Inferior parietal cortex (tissue), 1 donor: ENCODE results near the gene MCUB.
"Not testable (repeated sequence)": the region's sequence is repeated elsewhere in the genome, so short reads cannot be mapped to it uniquely, and the experiment has no call there.

ENCODE experiments used
- DNase-seq: peaks from one replicate; pipeline ENCODE4 v3.0.0-alpha.2; 2016; ENCODE audit errors: extremely low spot score

MCUB gene, protein sequence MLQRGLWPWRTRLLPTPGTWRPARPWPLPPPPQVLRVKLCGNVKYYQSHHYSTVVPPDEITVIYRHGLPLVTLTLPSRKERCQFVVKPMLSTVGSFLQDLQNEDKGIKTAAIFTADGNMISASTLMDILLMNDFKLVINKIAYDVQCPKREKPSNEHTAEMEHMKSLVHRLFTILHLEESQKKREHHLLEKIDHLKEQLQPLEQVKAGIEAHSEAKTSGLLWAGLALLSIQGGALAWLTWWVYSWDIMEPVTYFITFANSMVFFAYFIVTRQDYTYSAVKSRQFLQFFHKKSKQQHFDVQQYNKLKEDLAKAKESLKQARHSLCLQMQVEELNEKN

DNA sequence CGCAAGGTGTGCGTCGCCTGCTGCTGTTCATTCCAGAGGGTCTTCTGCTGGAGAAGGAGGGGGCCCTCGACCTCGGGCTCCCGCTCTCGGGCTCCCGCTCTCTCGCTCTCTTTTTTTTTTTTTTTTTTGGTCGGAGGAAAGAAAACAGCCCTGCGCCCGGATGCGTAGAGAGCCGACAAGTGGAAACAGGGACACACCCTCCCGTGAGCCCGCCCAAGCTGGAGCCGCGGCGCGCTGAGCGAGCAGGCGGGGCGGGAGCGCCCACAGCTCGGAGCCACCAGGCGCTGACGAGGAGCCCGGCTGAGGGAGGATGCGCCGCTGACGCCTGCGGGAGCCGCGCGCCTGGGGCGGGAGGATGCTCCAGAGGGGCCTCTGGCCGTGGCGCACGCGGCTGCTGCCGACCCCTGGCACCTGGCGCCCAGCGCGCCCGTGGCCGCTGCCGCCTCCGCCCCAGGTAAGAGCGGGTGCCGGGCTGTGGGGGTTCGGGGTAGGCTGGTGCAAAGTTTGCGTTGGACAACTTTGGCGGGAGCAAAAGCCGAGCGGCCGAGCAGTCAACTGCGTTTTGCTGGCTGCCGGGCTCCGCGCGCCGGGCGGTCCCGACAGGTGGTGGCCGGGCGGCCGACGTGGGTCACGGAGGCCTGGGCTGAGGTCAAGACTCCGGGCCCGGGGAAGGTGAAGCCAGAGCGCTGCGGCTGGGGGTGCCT is at the start of gene MCUB:
TSS of gene MCUB (plus strand) at position 264 of the 704 bp plus-strand sequence. CDS start at position 356, 92 bp downstream.
- DNase-seq, result peak; percentile 64

DNA sequence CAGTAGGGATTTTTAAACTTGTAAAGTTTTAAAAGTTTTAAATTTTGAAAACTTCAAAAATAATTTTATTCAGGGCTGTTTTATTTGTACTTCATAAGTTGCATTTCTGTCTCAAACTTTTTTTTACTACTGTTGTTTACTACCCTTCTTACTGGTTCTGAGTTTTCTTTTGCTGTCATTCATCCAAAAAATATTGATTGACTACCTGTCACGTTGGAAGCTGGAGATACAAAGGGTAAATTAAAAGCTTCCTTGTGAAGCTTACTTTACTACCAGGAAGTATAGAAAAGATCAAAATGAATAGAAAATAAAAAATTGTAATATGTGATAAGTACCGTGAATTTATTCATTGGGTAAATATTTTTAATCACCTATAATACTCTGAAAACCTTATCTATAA is 49.4 kb upstream of the MCUB start:
- DNase-seq, result no peak

DNA sequence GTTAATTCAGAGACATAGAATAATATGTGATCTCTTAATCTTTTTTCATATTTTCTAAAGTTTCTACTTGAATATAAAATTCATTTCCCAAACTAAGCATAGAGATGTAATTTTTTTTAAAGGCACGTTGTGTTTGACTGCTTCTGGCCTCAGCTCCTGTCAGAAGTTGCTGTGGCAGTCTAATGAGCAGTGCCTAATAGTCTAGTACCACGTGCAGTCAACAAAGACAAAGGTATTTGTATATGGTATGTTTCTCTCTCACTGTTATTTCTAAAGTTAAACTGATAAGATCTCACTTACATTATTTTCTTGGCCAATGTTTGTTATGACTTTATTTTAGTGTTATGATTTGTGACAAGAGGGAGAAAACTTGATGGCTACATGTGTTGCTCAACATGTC is 48.6 kb upstream of the MCUB start:
- DNase-seq, result no peak

DNA sequence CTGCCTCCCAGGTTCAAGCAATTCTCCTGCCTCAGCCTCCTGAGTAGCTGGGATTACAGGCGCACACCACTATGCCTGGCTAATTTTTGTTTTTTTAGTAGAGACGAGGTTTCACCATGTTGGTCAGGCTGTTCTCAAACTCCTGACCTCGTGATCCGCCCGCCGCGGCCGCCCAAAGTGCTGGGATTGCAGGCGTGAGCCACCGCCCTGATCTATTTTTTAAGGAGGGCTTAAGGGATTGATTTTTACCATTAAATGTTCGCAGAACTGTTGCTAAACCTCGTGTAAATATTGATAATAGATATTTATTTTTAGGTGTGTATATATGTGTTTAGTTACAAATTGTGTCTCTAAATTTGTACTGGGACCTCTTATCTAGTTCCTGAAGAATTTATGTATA is 46.7 kb upstream of the MCUB start:
- DNase-seq, result not testable (repeated sequence)

DNA sequence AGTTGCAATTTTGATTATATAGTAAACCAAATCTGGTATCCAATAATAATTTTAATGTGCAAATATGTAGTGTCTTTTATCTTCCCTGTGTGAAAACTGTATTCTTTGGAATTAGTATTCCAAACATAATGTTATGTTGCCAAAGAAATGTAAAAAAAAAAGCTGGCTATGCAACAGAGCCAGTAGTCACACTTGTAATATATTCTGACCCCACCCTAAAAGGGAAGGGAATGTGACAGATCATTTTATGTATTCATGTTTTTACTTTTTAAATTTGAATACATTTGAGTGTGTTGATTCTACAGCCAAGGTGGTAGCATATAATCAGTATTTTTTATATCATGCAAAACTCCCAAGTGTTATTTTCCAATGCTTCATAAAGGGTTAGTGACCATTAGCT is 27.9 kb upstream of the MCUB start:
- DNase-seq, result no peak

DNA sequence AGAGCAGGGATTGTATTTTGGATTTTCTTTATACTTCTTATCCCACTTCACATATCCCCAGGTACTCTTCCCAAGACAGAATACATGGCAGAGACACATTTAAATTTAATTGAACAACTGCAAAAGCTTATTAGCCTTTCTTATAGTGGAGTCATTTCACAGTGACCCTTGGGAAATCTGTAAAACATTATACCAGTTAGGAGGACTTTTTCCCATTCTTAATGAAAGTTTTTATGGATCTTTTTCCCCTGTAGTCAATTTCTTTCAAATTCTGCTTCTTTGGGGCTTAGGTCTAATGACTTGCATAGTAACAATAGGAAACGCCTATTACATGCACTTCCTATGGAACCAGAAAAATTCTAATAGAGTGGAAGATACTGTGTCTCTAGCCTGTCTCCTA is 14.6 kb upstream of the MCUB start:
- DNase-seq, result no peak

DNA sequence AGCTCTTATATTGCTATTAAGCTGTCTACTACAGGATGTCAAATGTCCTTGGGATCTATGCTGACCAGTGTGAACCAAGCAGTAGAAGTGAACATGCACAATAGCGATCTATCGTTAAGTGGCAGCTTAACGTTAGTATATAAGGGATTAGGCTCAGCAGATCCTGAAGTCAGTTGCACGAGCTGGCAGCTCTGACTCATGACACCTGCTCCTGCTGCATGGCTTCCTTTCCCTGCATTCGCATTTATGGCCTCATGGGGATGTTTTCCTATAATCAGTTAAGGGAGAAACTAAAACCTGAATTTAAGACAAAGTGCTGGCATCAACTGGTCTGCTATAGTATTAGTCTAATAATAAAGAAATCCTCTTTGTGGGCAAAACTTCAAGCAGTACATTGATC is 12.7 kb upstream of the MCUB start:
- DNase-seq, result no peak

DNA sequence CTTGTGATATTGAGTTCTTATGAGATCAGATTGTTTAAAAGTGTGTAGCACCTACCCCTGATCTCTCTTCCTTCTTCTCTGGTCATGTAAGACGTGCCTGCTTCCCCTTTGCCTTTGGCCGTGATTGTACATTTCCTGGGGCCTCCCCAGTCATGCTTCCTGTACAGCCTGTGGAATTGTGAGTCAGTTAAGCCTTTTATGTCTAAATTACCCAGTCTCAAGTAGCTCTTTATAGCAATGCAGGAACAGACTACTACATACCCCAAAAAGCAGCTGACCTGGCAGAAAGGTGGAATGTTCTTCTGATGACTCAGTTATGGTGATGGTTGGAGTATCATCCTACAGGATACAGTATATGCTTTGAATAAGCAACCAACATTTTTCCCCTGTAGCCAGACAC is 11.4 kb upstream of the MCUB start:
- no peak for DNase-seq

DNA sequence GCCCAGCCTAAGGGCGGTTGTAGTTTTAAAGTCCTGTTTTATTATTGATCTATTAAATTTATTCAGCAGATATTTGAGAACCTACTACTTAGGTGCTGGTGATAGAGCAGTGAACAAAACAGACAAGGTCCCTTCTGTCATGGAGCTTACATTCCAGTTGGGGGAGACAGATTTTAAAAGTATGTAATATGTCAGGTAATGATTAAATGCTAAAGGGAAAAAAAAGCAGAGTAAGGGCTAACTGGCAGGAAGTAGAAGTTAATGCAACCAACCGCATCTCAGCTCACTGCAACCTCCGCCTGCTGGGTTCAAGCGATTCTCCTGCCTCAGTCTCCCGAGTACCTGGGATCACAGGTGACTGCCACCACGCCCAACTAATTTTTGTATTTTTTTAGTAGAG is 7.8 kb upstream of the MCUB start:
- DNase-seq, result no peak

DNA sequence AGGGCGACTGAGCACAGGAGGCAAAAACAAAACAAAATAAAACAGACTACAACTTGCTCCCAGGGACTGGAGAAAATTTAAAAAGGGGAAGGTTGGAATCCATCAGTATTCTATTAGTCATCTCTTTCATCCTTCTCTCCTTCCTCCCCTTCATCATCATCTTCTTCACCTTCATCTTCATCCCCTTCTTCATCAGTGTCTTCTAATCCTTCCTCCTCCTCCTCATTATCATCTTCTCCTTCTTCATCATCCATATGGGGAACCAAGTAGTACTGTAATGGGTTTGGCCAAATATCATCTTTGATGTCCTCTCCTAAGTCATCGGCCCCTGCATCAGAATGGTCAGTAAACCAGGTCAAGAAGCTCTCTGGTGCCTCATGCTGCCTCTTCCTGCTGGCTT is 6.9 kb upstream of the MCUB start:
- no peak for DNase-seq

DNA sequence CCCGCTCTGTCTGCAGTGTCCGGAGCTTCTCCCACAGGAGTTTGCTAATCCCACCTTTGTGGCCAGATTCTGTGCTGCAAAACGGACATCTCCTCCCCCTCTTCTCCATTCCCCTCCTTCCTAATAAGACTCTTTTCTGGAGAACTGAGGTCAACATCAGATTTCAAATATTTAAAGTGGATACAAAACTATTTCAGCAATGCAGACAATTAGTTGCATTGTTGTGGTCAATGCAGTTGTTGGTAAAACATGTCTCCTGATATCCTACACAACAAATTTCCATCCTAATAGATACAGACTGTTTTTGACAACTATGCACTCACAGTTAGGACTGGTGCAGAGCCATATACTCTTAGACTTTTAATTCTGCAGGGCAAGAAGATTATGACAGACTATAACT is 5.1 kb upstream of the MCUB start:
- no peak for DNase-seq

DNA sequence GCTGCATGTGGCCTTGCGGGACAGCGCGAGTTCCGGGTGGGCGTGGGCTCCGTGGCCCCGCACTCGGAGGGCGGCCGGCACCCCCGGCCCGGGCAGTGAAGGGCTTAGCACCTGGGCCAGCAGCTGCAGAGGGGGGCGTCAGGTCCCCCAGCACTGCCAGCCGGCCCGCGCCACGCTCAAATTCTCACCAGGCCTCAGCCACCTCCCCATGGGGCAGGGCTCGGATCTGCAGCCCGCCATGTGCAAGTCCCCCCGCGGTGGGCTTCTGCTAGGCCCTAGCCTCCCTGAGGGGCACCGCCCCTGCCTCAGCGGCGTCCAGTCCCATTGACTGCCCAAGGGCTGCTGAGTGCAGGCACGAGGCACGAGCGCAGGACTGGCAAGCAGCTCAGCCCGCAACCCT is 2.6 kb upstream of the MCUB start:
- no peak for DNase-seq

DNA sequence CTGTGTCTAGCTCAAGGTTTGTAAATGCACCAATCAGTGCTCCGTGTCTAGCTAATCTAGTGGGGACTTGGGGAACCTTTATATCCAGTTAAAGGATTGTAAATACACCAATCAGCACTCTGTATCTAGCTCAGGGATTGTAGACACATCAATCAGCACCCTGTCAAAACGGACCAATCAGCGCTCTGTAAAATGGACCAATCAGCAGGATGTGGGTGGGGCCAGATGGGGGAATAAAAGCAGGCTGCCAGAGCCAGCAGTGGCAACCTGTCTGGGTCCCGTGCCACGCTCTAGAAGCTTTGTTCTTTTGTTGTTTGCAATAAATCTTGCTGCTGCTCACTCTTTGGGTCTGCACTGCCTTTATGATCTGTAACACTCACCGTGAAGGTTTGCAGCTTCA is 2.0 kb upstream of the MCUB start:
- DNase-seq, result not testable (repeated sequence)

DNA sequence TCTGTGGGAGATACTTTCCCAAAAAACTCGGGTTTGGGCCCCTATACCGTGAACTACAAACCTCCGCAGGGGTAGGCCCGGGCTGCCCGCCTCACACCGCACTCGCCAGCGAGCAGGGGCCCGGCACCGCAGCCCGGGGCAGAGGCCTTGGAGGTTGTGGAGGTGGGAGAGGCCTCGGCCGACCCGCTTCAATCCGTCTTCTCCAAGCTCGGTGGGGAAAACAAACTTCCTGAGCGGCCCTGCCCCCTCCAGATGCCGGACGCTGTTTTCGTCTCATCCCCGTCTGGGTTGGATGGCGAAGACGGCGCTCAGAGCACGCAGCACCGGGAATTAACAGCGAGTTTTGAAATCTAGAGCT is 442 bp upstream of the MCUB start:
- DNase-seq, result no peak

DNA sequence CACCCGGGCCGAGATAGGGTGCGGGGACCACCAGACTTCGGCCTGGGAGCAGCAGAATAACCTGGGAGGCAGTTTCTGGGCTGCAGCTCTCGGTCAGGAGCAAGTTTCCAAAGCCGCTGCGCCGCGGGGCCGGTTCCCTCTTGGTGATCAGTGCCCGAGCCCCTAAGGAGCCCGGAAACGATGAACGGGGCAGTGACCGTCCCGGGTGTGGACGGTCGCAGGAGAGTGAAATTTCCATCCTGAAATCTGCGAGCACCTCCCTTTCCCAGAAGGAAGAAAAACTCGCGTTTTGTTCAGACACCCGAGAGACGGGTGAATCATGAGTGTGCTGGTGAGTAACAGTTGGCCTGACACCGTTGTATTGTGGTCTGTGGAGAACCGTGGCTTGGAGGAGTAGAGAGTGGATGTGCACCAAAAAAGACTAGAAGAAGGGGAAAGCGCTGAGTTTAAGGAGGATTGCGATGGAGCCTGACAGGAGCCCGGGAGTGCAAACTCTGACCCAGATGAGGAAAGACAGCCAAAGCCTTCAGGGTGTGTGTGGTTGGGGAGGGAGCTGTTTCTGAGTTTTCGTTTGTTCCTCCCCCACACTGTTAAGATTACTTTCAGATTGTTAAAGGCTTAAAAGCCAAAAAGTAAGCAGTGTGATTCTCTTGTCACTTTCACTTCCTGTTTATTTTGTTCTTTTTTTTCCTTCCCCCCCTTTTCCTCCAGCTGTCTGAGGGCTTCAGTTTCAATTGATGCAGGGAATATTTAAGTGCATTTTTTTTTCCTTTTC is 828 bp downstream of the MCUB start:
- peak; percentile 34 for DNase-seq

DNA sequence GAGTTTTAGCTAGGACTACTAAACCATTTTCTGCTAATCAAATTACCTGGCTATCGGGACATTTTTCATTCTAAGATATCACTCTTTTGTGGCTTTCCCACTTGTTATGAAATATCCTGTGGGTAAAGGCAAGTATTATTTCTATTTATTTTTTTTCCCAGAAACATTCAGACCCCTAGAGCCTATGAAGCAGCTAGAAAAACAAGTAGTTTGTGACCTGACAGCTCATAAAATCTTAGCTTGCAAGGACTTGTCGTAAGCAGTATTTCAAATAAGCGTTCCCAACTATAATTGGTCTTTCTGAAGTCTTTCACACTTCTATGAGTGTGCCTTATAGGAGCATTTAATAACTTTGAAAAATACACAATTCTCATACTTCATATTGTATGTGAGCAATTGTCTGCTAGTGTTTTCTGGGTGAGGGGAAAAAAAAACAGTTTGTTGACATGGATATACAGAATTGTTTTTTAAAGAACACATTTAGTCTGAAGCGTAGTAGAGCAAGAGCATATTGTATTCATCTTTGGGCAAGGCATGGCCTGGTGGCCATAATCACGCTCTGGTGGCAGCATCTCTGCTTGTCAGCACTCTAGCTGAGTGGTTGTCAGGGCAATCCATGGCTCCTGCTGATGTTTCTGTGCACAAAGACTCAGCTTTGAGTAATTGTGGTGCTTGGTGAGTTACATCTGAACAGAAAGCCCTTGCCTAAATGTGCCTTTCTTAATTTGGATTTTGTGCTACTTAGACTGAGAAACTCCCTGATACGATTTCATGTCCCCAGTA is 2.6 kb downstream of the MCUB start:
- DNase-seq, result no peak

DNA sequence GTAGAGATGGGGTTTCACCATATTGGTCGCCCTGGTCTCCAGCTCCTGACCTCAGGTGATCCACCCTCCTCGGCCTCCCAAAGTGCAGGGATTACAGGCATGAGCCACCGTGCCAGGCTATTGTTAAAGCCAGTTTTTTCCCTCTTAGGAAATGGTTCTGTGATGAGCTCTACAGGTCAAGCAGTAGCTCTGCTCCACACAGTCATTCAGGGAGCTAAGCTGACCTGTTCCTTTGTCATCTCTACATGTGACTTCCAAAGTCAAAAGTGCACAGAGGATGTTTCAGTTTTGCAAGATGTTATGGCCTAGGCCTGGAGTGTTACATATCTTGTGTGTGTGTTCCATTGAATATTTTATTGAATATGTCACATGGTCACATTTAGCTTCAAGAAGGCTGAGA is 11.4 kb downstream of the MCUB start:
- no peak for DNase-seq

DNA sequence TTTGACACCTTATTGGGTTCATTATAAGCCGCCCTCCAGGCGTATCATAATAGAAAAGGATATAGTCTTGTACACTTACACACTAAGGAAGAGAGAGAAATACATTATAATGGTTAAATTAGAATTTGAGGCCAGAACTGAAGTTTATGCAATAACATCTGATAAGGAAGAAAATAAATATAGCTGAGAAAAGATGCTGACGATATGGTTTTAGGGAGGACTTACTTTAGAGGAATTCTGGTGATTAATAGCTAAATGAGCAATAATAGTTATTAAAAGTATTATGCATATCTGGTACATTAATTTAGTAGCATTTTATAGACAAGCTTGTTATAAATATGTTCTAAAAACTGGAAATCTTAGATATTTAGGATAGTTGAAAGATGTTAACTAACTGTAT is 12.1 kb downstream of the MCUB start:
- DNase-seq, result no peak

DNA sequence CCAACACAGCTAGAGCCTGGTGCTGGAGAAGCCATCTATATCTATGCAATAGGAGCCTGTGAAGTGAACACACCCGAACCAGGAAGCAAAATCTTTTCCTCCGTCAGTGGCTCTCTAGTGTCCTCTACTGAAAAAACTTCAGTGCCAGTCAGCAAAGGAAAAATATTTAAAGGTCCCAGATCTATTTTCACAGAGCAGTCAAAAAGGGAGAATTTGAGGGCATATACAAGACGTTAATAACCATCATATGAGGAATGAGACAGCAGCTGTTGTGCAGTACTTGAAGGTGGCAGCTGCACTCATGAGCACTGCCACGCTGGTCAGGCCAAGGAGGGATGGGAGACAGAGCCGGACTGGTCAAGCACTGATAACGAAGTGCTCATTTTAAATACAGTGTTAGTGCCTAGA is 14.4 kb downstream of the MCUB start:
- DNase-seq, result no peak

DNA sequence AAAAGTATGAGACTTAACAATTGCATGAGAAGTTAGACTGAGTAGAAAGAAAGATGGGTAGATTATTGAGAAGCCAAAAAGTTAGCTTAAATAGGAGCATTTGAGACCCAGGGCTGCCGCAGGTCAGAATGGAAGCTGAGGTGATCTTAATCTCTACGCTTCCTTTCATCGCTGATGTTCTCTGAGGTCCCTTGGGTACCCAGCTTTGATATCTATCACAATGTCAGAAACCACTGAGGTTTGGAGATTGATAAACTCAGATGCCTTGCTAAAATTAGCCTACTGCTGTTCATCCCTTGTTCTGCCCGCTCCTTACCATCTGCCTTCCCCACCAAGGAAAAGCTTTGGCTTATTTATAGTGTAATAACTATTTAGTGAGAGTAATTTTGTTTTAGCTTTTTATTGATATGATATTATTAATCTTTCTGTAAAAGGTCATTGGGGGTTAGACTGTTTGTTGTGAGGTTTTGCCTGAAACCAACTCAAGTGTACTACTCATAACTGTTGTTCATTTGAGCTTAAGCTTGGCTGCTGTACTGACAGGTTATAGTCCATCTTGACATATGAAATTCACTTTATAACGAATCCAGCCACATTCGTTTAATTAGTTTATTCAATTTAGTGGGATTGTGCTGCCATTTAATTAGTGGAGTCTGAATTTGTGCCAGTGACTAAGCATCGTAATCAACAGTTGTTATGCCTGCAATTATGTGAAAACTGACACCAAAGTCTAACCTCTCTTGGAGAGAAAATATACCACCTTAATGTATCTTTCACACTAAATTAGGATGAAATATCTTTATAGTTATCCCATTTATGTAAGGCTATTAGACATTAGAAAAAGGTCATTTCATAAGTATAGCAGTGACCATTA is 15.1 kb downstream of the MCUB start:
- no peak for DNase-seq

DNA sequence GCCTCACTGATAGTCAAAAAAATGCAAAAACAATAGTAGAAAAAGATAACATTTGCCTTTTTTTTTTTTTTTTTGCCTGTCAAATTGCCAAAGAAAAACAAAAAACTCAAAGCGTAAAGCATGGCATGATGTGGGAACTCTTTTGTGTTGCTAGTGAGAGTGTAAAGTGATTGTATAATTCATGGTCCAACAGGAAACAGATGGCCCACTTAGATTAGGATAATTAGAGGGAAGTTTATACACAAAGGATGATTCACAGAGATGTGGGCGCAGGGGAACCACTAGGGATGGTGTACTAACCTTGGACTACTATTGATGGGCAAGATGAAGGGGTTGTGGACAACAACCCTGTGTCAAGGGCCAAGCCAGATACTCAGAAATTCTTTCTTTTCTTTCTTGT is 16.4 kb downstream of the MCUB start:
- no peak for DNase-seq
